ENCODE measurements around the gene MRI1. TPM values are rescaled to one million over a fixed set of nuclear protein-coding genes. Genes with fewer than 3 reads are reported as not detected.

MRI1 gene
- total RNA-seq, 3 donors from 2014 or later, result 24.2 to 32.4 (median 28.7) TPM

- Histone ChIP-seq H3K4me3 (no peak overlapping the region), H3K4me1 (ENCODE audit: low read depth) (peaks cover 4% of the 10 kb centered on the region), H3K9me3 (no peaks in the 10 kb centered on the region), H3K36me3 (ENCODE audit: low read depth) (no peaks in the 10 kb centered on the region)
- TF ChIP-seq CTCF (IDR thresholded peaks at IDR 0.05), result no peak
- intact Hi-C loops (cut with DNase I, micrococcal nuclease), result no loop called here
- no peak for ATAC-seq
- DNase-seq, result no peak
Observed at GRCh38 chr19:13758795-13759194, 5.5 kb upstream of the MRI1 start.

- ATAC-seq, result no peak
- Histone ChIP-seq H3K4me3 (no peak overlapping the region), H3K9me3 (no peaks in the 10 kb centered on the region), H3K36me3 (ENCODE audit: low read depth) (no peaks in the 10 kb centered on the region), H3K4me1 (ENCODE audit: low read depth) (peaks cover 10% of the 10 kb centered on the region)
- no peak for TF ChIP-seq CTCF (IDR thresholded peaks at IDR 0.05)
- intact Hi-C loops (cut with DNase I, micrococcal nuclease), result no loop called here
- DNase-seq, result no peak
Observed at GRCh38 chr19:13761423-13761822, 2.9 kb upstream of the MRI1 start.

- TF ChIP-seq CTCF (IDR thresholded peaks at IDR 0.05), result no peak
- intact Hi-C loops (cut with DNase I, micrococcal nuclease), result no loop called here
- no peaks in the 10 kb centered on the region for H3K9me3 ChIP-seq
- no peaks in the 10 kb centered on the region for H3K36me3 ChIP-seq (ENCODE audit: low read depth)
- peaks cover 10% of the 10 kb centered on the region for H3K4me1 ChIP-seq (ENCODE audit: low read depth)
- no peak for ATAC-seq
- no peak overlapping the region for H3K4me3 ChIP-seq
- DNase-seq, result no peak
Observed at GRCh38 chr19:13762635-13763235, 1.6 kb upstream of the MRI1 start.

GRCh38 chr19:13763265-13763664, 1.1 kb upstream of the MRI1 start:
- ATAC-seq, result no peak
- Histone ChIP-seq H3K36me3 (ENCODE audit: low read depth) (no peaks in the 10 kb centered on the region), H3K4me3 (no peak overlapping the region), H3K9me3 (no peaks in the 10 kb centered on the region), H3K4me1 (ENCODE audit: low read depth) (peaks cover 10% of the 10 kb centered on the region)
- intact Hi-C loops (cut with DNase I, micrococcal nuclease), result no loop called here
- no peak for DNase-seq
- TF ChIP-seq CTCF (IDR thresholded peaks at IDR 0.05), result no peak

- peaks cover 3% of the 10 kb centered on the region for H3K36me3 ChIP-seq (ENCODE audit: low read depth)
- ATAC-seq, result peak; percentile 55
Observed at GRCh38 chr19:13764821-13765394, 586 bp downstream of the MRI1 start.

More at GRCh38 chr19:13764821-13765394, 586 bp downstream of the MRI1 start:
- Histone ChIP-seq H3K4me3 (peak overlapping the region; percentile 70), H3K9me3 (no peaks in the 10 kb centered on the region), H3K4me1 (ENCODE audit: low read depth) (peaks cover 10% of the 10 kb centered on the region)
- peak in 2 of 3 donors; percentile 31 to 62 for DNase-seq
- intact Hi-C loops (cut with DNase I, micrococcal nuclease), result no loop called here
- TF ChIP-seq CTCF (IDR thresholded peaks at IDR 0.05), result no peak
